Measurements from ENCODE around the gene PIP4K2C. TPM values are rescaled to one million over a fixed set of nuclear protein-coding genes. Genes with fewer than 3 reads are reported as not detected.

The PIP4K2C gene
- total RNA-seq, 1 donor, result 19.4 TPM

- DNase-seq (ENCODE audit: low read depth), result no peak
- no peak overlapping the region for H3K4me3 ChIP-seq (ENCODE audit: low read depth, low read length)
- TF ChIP-seq CTCF (IDR thresholded peaks at IDR 0.05; ENCODE audit: insufficient read depth, low read length), result no peak
Measured at GRCh38 chr12:57627501-57628279, 36.7 kb downstream of the PIP4K2C start.

- H3K4me3 ChIP-seq (ENCODE audit: low read depth, low read length), result no peak overlapping the region
- no peak for TF ChIP-seq CTCF (IDR thresholded peaks at IDR 0.05; ENCODE audit: insufficient read depth, low read length)
- no peak for DNase-seq (ENCODE audit: low read depth)
Measured at GRCh38 chr12:57628280-57629191, 37.5 kb downstream of the PIP4K2C start.

- TF ChIP-seq CTCF (IDR thresholded peaks at IDR 0.05; ENCODE audit: insufficient read depth, low read length), result no peak
- no peak for DNase-seq (ENCODE audit: low read depth)
- no peak overlapping the region for H3K4me3 ChIP-seq (ENCODE audit: low read depth, low read length)
Measured at GRCh38 chr12:57629897-57630471, 39.0 kb downstream of the PIP4K2C start.

GRCh38 chr12:57630891-57631433 is 40.0 kb downstream of the PIP4K2C start:
- no peak for TF ChIP-seq CTCF (IDR thresholded peaks at IDR 0.05; ENCODE audit: insufficient read depth, low read length)
- no peak for DNase-seq (ENCODE audit: low read depth)
- H3K4me3 ChIP-seq (ENCODE audit: low read depth, low read length), result no peak overlapping the region

- no peak for DNase-seq (ENCODE audit: low read depth)
- peak overlapping the region; percentile 69 for H3K4me3 ChIP-seq (ENCODE audit: low read depth, low read length)
- no peak for TF ChIP-seq CTCF (IDR thresholded peaks at IDR 0.05; ENCODE audit: insufficient read depth, low read length)
Measured at GRCh38 chr12:57631566-57632072, 40.6 kb downstream of the PIP4K2C start.

All from fibroblast of the aortic adventitia (primary cell).